ENCODE measurements around the gene RNASE7.

DNA sequence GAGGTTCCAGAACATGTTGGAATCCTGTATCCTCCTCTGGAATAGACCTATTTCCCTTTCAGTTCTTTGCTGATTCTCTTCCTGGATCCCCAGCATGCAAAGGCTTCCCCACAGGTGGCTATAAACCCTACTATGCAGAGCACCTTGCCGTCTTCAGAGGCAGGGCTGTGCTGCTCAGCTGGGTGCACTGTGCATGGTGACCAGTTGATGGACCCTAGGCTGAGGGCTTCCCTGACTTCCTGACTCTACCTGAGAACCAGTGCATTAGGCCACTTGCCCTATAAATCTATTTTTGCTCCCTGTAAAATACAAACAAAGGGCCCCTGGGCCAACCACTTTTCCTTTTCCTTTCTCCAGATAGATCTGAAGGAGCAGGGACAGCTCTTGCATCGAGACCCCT lies 42.2 kb downstream of the RNASE7 start:
- no peak for TF ChIP-seq POLR2A (IDR thresholded peaks at IDR 0.05)
- TF ChIP-seq, protein P1, sequence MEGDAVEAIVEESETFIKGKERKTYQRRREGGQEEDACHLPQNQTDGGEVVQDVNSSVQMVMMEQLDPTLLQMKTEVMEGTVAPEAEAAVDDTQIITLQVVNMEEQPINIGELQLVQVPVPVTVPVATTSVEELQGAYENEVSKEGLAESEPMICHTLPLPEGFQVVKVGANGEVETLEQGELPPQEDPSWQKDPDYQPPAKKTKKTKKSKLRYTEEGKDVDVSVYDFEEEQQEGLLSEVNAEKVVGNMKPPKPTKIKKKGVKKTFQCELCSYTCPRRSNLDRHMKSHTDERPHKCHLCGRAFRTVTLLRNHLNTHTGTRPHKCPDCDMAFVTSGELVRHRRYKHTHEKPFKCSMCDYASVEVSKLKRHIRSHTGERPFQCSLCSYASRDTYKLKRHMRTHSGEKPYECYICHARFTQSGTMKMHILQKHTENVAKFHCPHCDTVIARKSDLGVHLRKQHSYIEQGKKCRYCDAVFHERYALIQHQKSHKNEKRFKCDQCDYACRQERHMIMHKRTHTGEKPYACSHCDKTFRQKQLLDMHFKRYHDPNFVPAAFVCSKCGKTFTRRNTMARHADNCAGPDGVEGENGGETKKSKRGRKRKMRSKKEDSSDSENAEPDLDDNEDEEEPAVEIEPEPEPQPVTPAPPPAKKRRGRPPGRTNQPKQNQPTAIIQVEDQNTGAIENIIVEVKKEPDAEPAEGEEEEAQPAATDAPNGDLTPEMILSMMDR (IDR thresholded peaks at IDR 0.05): no peak

Data from heart left ventricle (tissue), 13 donors.